HepG2 (cell line): Measurements from ENCODE around the gene SRSF3. TPM values are rescaled to one million over a fixed set of nuclear protein-coding genes. Genes with fewer than 3 reads are reported as not detected.
A peak's percentile ranks its signal among the peaks of the same experiment; 100 is the strongest.

Experiments used
- ATAC-seq: fragments of 200-7000 bp; cut with Tn5 transposase; 3 replicates; pipeline ENCODE4 v1.9.1; 2020; ENCODE audit warnings: mild to moderate bottlenecking, moderate library complexity
- BruUV-seq: library from RNA; stranded (reverse); fragments of 400-500 nt; replicated peaks from 2 replicates; lab custom pipeline; 2021; lab: Mats Ljungman, UMichigan
- CTCF ChIA-PET: fragments of 300-600 bp; formaldehyde crosslinking; extraction: SDS; loops from one replicate; lab custom pipeline; 2021; ENCODE audit warnings: low total read pairs, inconsistent platforms, low intra/inter-chr PET ratio; lab: Yijun Ruan, JAX
- POLR2A ChIA-PET: fragments of 350-600 bp; sonication (Branson Sonifier 250); formaldehyde crosslinking; loops from one replicate; lab custom pipeline; 2020; ENCODE audit warnings: antibody characterized with exemption, inconsistent platforms; lab: Yijun Ruan, JAX
- DNase-seq: peaks from one replicate; pipeline ENCODE4 v3.0.0-alpha.2; 2015; ENCODE audit warnings: low spot score
- FAIRE-seq: peaks from 3 replicates; lab custom pipeline; 2011; peaks lifted over from hg19 to GRCh38; lab: Jason Lieb, UNC
- H2AFZ ChIP-seq: one replicate; pipeline ENCODE4 v1.6.1; 2011; ENCODE audit warnings: low read length, inconsistent platforms
- H3K27ac ChIP-seq: fragments of 300-600 bp; 3 replicates; pipeline ENCODE4 v1.8.0; 2011; ENCODE audit warnings: mixed run types, mild to moderate bottlenecking, mixed read lengths, low read length, inconsistent platforms; ENCODE audit not compliant: insufficient read depth; ENCODE audit errors: extremely low read length
- H3K27me3 ChIP-seq, 2 experiments: fragments of 200-600 bp in 1 of 2; 2 replicates in 1 of 2; 3 replicates in 1 of 2; pipeline versions ENCODE4 v1.6.0 to v1.8.0; 2011; ENCODE audit warnings: low read length in 2 of 2, mild to moderate bottlenecking in 2 of 2, moderate library complexity in 2 of 2, inconsistent platforms in 1 of 2; ENCODE audit not compliant: insufficient read depth in 2 of 2, control insufficient read depth in 1 of 2
- H3K36me3 ChIP-seq, 2 experiments: fragments of 200-600 bp in 1 of 2; replicated peaks in 1 of 2; 2 replicates in 1 of 2; 3 replicates in 1 of 2; pipeline versions ENCODE4 v1.5.1 to v1.8.0; 2011; ENCODE audit warnings: low read length in 2 of 2, inconsistent platforms in 1 of 2; ENCODE audit not compliant: insufficient read depth in 2 of 2, control insufficient read depth in 1 of 2
- H3K4me1 ChIP-seq: 2 replicates; pipeline ENCODE4 v1.5.1; 2012; ENCODE audit warnings: low read length, inconsistent platforms; ENCODE audit not compliant: insufficient read depth
- H3K4me2 ChIP-seq: 2 replicates; pipeline ENCODE4 v1.6.0; 2011; ENCODE audit warnings: low read depth, low read length, inconsistent platforms
- H3K4me3 ChIP-seq, 3 experiments: fragments of 200-600 bp in 1 of 3; sonication (generic), shearing (Covaris generic) in 1 of 3; replicated peaks in 1 of 3; 2 replicates each; pipeline ENCODE4 v1.5.1; 2011 to 2016; ENCODE audit warnings: low read length in 3 of 3, inconsistent platforms in 2 of 3, low read depth in 2 of 3, mild to moderate bottlenecking in 2 of 3, control low read depth in 1 of 3, mixed read lengths in 1 of 3; ENCODE audit not compliant: insufficient read depth in 1 of 3
- H3K79me2 ChIP-seq: one replicate; pipeline ENCODE4 v1.6.1; 2011; ENCODE audit warnings: low read length, inconsistent platforms; ENCODE audit not compliant: insufficient read depth
- H3K9ac ChIP-seq: 2 replicates; pipeline ENCODE4 v1.6.0; 2011; ENCODE audit warnings: mild to moderate bottlenecking, low read depth, low read length, inconsistent platforms; ENCODE audit not compliant: insufficient read depth
- H3K9me3 ChIP-seq: 2 replicates; pipeline ENCODE4 v1.5.1; 2012; ENCODE audit warnings: mild to moderate bottlenecking, low read length
- H4K20me1 ChIP-seq: 2 replicates; pipeline ENCODE4 v1.6.0; 2011; ENCODE audit warnings: inconsistent platforms, mild to moderate bottlenecking, low read length, moderate library complexity; ENCODE audit not compliant: insufficient read depth
- NFYB ChIP-seq: sonication (generic); formaldehyde crosslinking; IDR thresholded peaks from 2 replicates; pipeline ENCODE4 v1.4.0; 2020; ENCODE audit warnings: missing genetic modification reagents
- POLR2A ChIP-seq, 2 experiments: IDR thresholded peaks; 2 replicates each; pipeline ENCODE4 v1.6.1; 2011; ENCODE audit warnings: low read depth in 2 of 2, low read length in 2 of 2, mild to moderate bottlenecking in 1 of 2, moderate library complexity in 1 of 2; ENCODE audit not compliant: insufficient read depth in 1 of 2
- RBM22 ChIP-seq: fragments of 200-400 bp; formaldehyde crosslinking; optimal IDR thresholded peaks from 2 replicates; pipeline ENCODE3; 2017; ENCODE audit warnings: mild to moderate bottlenecking, low read length, moderate library complexity
- SALL1 ChIP-seq: sonication (generic); formaldehyde crosslinking; IDR thresholded peaks from 2 replicates; pipeline ENCODE4 v1.8.0; 2022; ENCODE audit warnings: mild to moderate bottlenecking, missing genetic modification reagents
- SIN3B ChIP-seq: fragments of 150-350 bp; IDR thresholded peaks from 2 replicates; pipeline ENCODE4 v1.6.1; 2014; ENCODE audit warnings: low read length
- ZNF432 ChIP-seq: sonication (generic); formaldehyde crosslinking; IDR thresholded peaks from 2 replicates; pipeline ENCODE4 v1.5.0; 2020; ENCODE audit warnings: missing genetic modification reagents, mild to moderate bottlenecking, borderline replicate concordance
- ZNF747 ChIP-seq: sonication (generic); formaldehyde crosslinking; IDR thresholded peaks from 2 replicates; pipeline ENCODE4 v1.8.1; 2023; ENCODE audit warnings: missing genetic modification reagents, mild to moderate bottlenecking, borderline replicate concordance
- ZNF883 ChIP-seq: sonication (generic); formaldehyde crosslinking; IDR thresholded peaks from 2 replicates; pipeline ENCODE4 v1.5.1; 2020; ENCODE audit warnings: mild to moderate bottlenecking, missing genetic modification reagents; ENCODE audit errors: not compliant biosample characterization
- WGBS: methylation state at CpG from one replicate; pipeline ENCODE4 v1.1.6; 2017; ENCODE audit warnings: low lambda C conversion rate; 5-methylcytosine and 5-hydroxymethylcytosine counted together
- in situ Hi-C: cut with HindIII; loops from 2 replicates; pipeline ENCODE4 v1.10.0; 2017; ENCODE audit warnings: low pct_unique_long_range_greater_than_20kb; ENCODE audit not compliant: extremely low pct_ligation_motif_present
- intact Hi-C: fragments of 100-400 bp; cut with micrococcal nuclease; formaldehyde crosslinking; loops from one replicate; pipeline ENCODE4 v1.10.0; 2022; ENCODE audit not compliant: unreplicated experiment
- polyA plus RNA-seq, 8 experiments: library from polyadenylated mRNA; depleted of rRNA in 3 of 8; stranded (reverse) in 7 of 8; unstranded in 1 of 8; fragments of >200 nt; fragmentation: Illumina TruSeq in 4 of 8; extraction: Trizol in 4 of 8; gene quantifications; 2 replicates each; pipeline versions ENCODE4 v1.2.1 to v1.2.3, GENCODE V29; 2011 to 2016; ENCODE audit warnings: low read depth in 4 of 8, missing spikeins in 1 of 8, mixed read lengths in 1 of 8; ENCODE audit not compliant: insufficient read depth in 1 of 8
- total RNA-seq, 5 experiments: library from RNA; depleted of rRNA; stranded (reverse); fragments of >200 nt; fragmentation: Illumina TruSeq; extraction: Trizol; gene quantifications; 2 replicates each; pipeline ENCODE4 v1.2.3, GENCODE V29; 2016; ENCODE audit warnings: low read depth in 1 of 5
- TF ChIP-seq, protein P1 (sequence below): sonication (generic); formaldehyde crosslinking; IDR thresholded peaks from 2 replicates; pipeline ENCODE4 v1.4.0; 2020; ENCODE audit warnings: low read depth, missing genetic modification reagents
- TF ChIP-seq, protein P2 (sequence below): sonication (generic); formaldehyde crosslinking; IDR thresholded peaks from 2 replicates; pipeline ENCODE4 v1.4.0; 2020; ENCODE audit warnings: missing genetic modification reagents, mild to moderate bottlenecking, borderline replicate concordance
- TF ChIP-seq, protein P3 (sequence below): sonication (generic); formaldehyde crosslinking; IDR thresholded peaks from 2 replicates; pipeline ENCODE4 v1.8.0; 2022; ENCODE audit warnings: mild to moderate bottlenecking, missing genetic modification reagents, moderate library complexity

SRSF3 gene
- total and polyA plus RNA-seq, 2 of the 13 experiments (the other 11 are each of a cell fraction or from before 2014, with no cell fraction given) = 206 to 684 TPM

DNA sequence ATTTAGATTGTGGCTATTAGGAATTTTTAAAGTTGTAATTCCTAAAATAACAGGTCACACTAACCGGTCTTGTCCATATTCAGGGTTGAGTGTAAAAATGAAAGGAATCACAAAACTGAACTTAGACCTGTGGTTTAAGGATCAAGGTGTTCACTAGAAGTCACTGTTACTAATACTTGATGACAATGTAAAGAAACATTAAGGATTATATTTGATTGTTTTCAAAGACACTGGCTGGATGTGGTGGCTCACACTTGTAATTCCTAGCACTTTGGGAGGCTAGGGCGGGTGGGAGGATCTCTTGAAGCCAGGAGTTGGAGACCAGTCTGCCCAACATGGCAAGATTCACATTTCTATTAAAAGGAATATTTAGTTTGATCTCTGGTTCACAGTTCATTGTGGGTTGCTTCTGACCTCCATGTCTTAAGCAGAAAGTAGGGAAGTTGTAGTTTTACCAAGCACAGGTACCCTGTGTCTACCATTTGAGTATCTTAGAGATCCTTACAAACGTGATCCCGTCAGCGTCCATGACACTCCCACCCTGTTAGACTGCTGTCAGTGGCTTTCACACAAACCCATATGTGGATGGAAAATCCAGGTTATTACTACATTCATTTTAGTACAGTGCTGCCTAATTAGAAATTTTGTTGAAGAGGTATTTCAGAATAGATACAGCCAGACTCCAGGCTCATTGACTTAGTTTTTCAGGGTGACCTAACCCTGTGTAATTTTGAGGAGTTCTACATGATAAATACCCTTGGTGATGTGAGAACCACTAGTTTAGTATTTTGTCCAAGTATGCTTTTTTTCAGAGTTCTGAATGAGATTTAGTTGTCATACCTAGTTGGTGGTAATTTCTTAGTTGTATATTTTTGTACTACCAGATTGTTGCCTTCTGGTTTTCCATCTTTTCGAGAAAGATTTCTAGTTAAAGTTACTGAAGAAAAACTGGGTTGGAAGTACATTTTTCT lies 10.2 kb downstream of the SRSF3 start (continued):
- TF ChIP-seq ZNF883 (CRISPR knock-in tag) (no peak), ZNF747 (CRISPR knock-in tag) (no peak), ZNF432 (no peak), SIN3B (0 out of 2 replicates have a peak, but pooled peaks have one; percentile 20), SALL1 (CRISPR knock-in tag) (no peak)
- TF ChIP-seq, protein P1, sequence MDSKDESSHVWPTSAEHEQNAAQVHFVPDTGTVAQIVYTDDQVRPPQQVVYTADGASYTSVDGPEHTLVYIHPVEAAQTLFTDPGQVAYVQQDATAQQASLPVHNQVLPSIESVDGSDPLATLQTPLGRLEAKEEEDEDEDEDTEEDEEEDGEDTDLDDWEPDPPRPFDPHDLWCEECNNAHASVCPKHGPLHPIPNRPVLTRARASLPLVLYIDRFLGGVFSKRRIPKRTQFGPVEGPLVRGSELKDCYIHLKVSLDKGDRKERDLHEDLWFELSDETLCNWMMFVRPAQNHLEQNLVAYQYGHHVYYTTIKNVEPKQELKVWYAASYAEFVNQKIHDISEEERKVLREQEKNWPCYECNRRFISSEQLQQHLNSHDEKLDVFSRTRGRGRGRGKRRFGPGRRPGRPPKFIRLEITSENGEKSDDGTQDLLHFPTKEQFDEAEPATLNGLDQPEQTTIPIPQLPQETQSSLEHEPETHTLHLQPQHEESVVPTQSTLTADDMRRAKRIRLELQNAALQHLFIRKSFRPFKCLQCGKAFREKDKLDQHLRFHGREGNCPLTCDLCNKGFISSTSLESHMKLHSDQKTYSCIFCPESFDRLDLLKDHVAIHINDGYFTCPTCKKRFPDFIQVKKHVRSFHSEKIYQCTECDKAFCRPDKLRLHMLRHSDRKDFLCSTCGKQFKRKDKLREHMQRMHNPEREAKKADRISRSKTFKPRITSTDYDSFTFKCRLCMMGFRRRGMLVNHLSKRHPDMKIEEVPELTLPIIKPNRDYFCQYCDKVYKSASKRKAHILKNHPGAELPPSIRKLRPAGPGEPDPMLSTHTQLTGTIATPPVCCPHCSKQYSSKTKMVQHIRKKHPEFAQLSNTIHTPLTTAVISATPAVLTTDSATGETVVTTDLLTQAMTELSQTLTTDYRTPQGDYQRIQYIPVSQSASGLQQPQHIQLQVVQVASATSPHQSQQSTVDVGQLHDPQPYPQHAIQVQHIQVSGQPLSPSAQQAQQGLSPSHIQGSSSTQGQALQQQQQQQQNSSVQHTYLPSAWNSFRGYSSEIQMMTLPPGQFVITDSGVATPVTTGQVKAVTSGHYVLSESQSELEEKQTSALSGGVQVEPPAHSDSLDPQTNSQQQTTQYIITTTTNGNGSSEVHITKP = no peak

DNA sequence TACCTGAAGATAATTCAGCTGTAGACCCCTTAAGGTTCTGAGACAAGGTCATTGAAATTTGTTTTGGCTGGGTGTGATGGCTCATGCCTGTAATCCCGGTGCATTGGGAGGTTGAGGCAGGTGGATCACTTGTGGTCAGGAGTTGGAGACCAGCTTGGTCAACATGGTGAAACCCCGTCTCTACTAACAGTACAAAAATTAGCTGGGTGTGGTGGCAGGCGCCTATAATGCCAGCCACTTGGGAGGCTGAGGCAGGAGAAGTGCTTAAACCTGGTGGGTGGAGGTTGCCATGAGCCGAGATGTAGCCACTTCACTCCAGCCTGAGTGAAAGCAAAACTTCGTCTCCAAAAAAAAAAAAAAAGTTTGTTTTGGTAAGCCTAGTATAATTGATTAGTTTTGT lies 11.0 kb downstream of the SRSF3 start:
- ChIA-PET POLR2A (interaction anchor here (7.9 to 8.2 kb wide), 2 partner anchors 9 to 73 kb away, joined by 50 to 142 read pairs; partner anchors contain the start of genes CDKN1A and SRSF3), CTCF (no interaction called here)
- H3K4me1 ChIP-seq = peaks cover 100% of the 10 kb centered on the region
- H4K20me1 ChIP-seq = peaks cover 91% of the 10 kb centered on the region
- no peak overlapping the region for H3K27ac ChIP-seq
- in situ Hi-C loops (no loop called here), intact Hi-C loops (no loop called here)
- no peak overlapping the region for H3K4me2 ChIP-seq
- no peak for FAIRE-seq
- H2AFZ ChIP-seq = no peak overlapping the region
- peaks cover 26 to 72% of the 10 kb centered on the region in 2 experiments for H3K36me3 ChIP-seq
- no peaks in the 10 kb centered on the region for H3K9me3 ChIP-seq
- DNase-seq = no peak
- BruUV-seq = no TSS peak
- H3K9ac ChIP-seq = no peak overlapping the region
- no peak for ATAC-seq
- peaks cover 62% of the 10 kb centered on the region for H3K79me2 ChIP-seq
- 94% methylated on average over 5 of the region's 5 CpGs for WGBS
- no peaks in the 10 kb centered on the region for H3K27me3 ChIP-seq
- no peak overlapping the region for H3K4me3 ChIP-seq
- no peak for TF ChIP-seq NFYB
- peak in 1 of 2 experiments; percentile 34; a peak in 1 of 4 replicates for TF ChIP-seq POLR2A (IDR thresholded peaks at IDR 0.05; ENCODE audit: insufficient read depth in 1 of 2, low read depth in 2 of 2, low read length in 2 of 2)
- TF ChIP-seq, protein P2, sequence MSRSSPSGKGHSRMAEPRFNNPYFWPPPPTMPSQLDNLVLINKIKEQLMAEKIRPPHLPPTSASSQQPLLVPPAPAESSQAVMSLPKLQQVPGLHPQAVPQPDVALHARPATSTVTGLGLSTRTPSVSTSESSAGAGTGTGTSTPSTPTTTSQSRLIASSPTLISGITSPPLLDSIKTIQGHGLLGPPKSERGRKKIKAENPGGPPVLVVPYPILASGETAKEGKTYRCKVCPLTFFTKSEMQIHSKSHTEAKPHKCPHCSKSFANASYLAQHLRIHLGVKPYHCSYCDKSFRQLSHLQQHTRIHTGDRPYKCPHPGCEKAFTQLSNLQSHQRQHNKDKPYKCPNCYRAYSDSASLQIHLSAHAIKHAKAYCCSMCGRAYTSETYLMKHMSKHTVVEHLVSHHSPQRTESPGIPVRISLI = peak; percentile 25; the same call in 1 of the 2 replicates
- peak; percentile 72 for TF ChIP-seq RBM22
- TF ChIP-seq, protein P3, sequence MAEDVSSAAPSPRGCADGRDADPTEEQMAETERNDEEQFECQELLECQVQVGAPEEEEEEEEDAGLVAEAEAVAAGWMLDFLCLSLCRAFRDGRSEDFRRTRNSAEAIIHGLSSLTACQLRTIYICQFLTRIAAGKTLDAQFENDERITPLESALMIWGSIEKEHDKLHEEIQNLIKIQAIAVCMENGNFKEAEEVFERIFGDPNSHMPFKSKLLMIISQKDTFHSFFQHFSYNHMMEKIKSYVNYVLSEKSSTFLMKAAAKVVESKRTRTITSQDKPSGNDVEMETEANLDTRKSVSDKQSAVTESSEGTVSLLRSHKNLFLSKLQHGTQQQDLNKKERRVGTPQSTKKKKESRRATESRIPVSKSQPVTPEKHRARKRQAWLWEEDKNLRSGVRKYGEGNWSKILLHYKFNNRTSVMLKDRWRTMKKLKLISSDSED (CRISPR knock-in tag) = no peak
- TF ChIP-seq, all 625 proteins: peak for 3
